Mesenteric fat pad (tissue), 1 donor: Measurements from ENCODE around the gene PRKAA2. TPM values are rescaled to one million over a fixed set of nuclear protein-coding genes. Genes with fewer than 3 reads are reported as not detected.

ENCODE experiments used
- DNase-seq: peaks from one replicate; pipeline ENCODE4 v3.0.0-alpha.2; 2020; ENCODE audit warnings: low spot score
- total RNA-seq: library from RNA; stranded (reverse); fragmentation: NEBNext Ultra II Directional; extraction: Animal tissue kit (Norgen Biotek cat#: 25700); gene quantifications from one replicate; pipeline ENCODE4 v1.2.1, GENCODE V29; 2021
- donor health status: DM: yes; HTN: yes; CAD: no.

Gene PRKAA2
- total RNA-seq, 1 donor from 2014 or later, result 1.4 TPM

- DNase-seq, result no peak
These were observed 67.0 kb downstream of the PRKAA2 start for GRCh38 chr1:56712150-56712549.

GRCh38 chr1:56713112-56713511 is 68.0 kb downstream of the PRKAA2 start:
- no peak for DNase-seq

GRCh38 chr1:56715156-56715555 is 70.0 kb downstream of the PRKAA2 start:
- DNase-seq, result no peak

DNA sequence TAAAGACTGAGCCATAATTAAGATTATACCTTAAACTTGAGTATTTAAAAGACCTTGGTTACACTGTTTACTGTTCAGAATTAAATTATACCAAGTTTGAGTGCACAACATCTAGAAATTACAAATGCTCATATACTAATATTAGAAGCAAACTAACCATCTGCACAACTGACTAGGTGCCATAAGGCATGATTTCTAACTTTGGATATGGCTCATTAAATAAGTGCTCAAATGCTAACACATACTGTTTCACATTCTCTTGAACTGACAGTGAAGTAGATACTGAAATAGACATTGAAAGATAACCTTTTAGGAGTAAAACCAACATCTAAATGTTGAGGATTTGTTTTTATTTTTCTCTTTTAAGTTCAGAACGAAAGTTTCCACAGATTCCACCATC is 74.1 kb downstream of the PRKAA2 start:
- DNase-seq, result no peak

DNA sequence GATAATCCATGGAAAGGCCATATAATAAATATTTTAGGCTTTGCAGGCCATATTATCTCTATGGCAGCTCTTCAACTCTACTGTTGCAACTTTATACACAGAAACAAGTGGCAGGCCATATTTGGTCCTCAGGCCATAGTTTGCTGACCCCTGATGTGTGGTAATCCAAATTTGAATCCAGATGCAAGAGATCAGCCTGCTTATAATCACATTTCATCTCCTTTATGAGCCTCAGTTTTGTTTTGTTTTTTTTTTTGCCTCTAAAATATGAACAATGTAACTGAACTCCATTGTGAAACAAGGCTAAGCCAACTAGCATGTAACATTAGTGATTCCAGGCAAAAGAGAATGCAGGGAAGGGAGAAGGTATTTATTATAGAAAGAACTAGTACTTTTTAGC is 81.6 kb downstream of the PRKAA2 start:
- DNase-seq, result no peak

DNA sequence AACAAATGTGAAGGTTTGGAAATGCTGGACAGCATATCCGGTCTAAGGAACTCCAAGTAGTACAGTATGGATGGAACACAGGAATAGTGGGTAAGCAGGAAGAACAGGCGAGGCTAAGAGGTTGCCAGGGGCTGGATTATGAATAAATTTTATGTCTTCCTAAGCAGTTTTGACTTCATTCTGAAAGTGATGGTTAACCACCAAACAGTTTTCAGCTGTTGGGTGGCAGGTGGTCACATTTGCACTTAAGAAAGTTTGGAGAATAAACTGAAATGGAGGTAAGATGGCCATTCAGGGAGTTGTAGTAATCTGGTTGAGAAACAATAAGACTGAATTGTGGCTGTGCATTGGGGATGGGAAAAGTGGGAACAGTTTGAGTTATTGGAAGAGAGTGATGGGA is 83.8 kb downstream of the PRKAA2 start:
- no peak for DNase-seq

GRCh38 chr1:56745231-56745630 is 100.1 kb downstream of the PRKAA2 start:
- no peak for DNase-seq

DNA sequence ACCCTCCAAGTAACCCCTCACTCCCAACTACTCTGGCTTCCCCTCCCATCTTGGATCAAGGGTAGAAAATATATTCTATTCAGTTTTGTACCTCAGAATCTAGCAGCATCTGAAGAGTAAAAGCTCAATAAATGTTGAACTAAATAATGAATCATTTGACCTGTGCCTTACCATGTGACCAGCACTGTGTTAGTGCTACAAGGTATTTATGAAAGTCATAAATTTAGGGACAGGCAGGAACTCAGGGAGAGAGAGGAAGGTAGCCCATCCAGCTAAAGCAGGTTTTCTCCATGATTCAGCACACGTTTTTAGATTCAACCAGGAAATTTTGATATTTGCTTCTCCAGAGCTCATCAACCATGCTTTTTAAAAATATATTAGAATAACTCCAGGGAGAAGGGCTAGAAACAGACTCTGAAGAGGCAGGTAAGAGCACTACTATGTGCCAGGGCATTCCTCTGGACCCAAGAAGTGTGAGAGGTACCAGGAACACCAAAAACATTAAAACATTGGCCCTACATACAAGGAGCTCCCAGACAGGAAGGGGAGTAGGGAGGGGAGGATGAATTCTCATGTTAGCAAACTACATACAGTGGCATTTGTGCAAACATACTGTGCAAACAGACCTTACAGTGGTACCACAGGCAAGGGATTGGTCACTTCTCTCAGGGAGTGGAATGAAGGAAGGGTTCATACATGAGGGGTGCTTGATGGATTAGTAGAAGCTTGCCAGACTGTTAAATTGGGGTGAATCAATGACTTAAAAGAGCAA is 109.8 kb downstream of the PRKAA2 start:
- DNase-seq, result no peak

- no peak for DNase-seq
These were observed 110.8 kb downstream of the PRKAA2 start for GRCh38 chr1:56755911-56756310.

DNA sequence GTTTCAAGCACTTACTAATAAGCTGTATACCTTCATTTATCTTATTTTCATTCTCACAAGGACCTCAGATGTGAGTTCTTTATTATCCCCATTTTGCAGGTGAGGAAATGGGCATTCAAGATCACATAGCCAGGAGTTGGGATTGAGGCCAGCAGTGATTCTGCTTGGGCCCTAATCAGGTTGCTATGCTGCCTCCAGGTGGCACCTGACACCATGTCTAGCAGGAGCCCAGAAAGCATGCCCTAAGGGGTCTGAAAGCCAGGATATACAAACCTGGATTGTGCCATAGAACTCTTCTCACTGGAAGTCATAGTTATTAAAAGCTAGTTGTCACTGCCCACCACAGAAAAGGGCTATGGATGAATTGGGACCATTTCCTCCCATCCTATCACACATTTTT is 113.0 kb downstream of the PRKAA2 start:
- no peak for DNase-seq

DNA sequence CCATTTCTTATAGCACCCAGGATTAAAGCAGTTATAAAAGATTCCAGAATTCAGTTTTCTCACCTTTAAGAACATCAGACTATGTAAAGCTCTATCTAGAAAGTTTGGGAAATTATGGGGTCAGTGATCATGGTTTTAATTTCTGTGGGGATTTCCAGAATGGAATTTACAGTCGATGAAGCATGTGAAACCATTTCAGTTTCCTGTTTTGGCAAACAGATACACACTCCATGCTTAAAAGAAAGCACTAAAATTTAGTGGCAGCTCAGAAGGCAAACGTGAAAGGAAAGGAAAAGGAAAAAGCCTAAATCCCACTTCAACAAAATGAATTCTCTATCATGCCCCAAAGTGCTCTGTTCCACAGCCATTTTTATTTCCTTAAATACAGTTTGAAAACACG is 113.7 kb downstream of the PRKAA2 start:
- no peak for DNase-seq

Other genes starting within 250 kb of the PRKAA2 start
- 112 TPM for gene PLPP3, start 65.8 kb upstream of the PRKAA2 start, total RNA-seq
- gene FYB2, start 174.1 kb downstream of the PRKAA2 start, total RNA-seq, result not detected
- gene C8A, start 209.5 kb downstream of the PRKAA2 start, total RNA-seq, result not detected